Mammary epithelial cell (primary cell): ENCODE results near the gene RPS10.
"Not testable (repeated sequence)": the region's sequence is repeated elsewhere in the genome, so short reads cannot be mapped to it uniquely, and the experiment has no call there.

ENCODE experiments used
- CTCF ChIP-seq, 2 donors: IDR thresholded peaks in 1 of 2; conservative IDR thresholded peaks in 1 of 2; 2 replicates each; pipeline ENCODE4 v1.5.1; 2011 to 2012; ENCODE audit warnings: inconsistent platforms in 2 of 2, low read length in 2 of 2, mild to moderate bottlenecking in 2 of 2, control low read depth in 1 of 2, low read depth in 1 of 2; ENCODE audit not compliant: insufficient read depth in 1 of 2; ENCODE audit errors: extremely low read depth in 1 of 2
- EZH2 ChIP-seq: IDR thresholded peaks from 2 replicates; pipeline ENCODE4 v1.6.1; 2012; ENCODE audit warnings: low read length, inconsistent platforms, borderline replicate concordance

DNA sequence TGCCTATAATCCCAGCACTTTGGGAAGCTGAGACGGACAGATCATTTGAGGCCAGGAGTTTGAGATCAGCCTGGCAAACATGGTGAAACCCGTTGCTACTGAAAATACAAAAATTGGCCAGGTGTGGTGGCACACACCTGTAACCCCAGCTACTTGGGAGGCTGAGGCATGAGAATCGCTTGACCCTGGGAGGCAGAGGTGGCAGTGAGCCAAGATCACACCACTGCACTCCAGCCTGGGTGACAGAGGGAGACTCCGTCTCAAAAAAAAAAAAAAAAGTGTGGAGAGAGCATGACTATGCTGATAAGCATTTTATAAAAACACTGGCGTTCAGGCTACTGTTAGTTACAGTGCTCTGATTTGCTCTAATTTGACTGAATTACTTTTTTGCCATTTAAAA is 48.3 kb downstream of the RPS10 start:
- not testable (repeated sequence) for TF ChIP-seq CTCF (conservative IDR thresholded peaks at IDR 0.05 in 1 of 2, IDR thresholded peaks at IDR 0.05 in 1 of 2; ENCODE audit: extremely low read depth in 1 of 2, insufficient read depth in 1 of 2, low read depth in 1 of 2, low read length in 2 of 2); EZH2
